ENCODE data around the gene TM9SF2.

GRCh38 chr13:99608345-99608744 lies 107.1 kb downstream of the TM9SF2 start:
- TF ChIP-seq CTCF (IDR thresholded peaks at IDR 0.05; ENCODE audit: low read length) (no peak), EZH2 (IDR thresholded peaks at IDR 0.05; ENCODE audit: borderline replicate concordance, low read length) (no peak)

Data from OCI-LY1 (cell line).